ENCODE measurements around the gene NAPB. TPM values are rescaled to one million over a fixed set of nuclear protein-coding genes. Genes with fewer than 3 reads are reported as not detected.

The NAPB gene
- total RNA-seq, 1 donor from 2014 or later: 10.8 TPM

DNA sequence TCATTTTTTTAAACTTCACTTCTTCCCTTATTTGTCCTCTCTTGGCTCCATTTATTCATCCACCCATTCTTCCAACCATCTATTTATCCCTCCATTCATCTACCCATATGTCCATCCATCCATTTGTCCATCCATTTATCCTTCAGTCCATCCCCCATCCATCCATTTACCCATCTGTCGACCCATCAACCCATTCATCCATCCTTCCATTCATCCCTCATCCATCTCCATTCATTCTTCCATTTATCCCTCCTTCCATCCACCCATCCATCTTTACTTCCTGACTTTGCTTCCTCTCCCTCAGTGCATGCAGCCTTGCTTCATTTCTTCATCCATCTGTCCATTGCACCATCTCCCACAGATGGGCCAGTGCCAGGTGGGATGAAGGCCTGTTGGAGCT, 29.6 kb upstream of the NAPB start:
- no peaks in the 10 kb centered on the region for H3K27me3 ChIP-seq (ENCODE audit: control insufficient read depth, insufficient read depth, low read length)
- H3K4me3 ChIP-seq (ENCODE audit: low read depth, low read length): no peak overlapping the region
- no peak for FAIRE-seq
- TF ChIP-seq, protein P1, sequence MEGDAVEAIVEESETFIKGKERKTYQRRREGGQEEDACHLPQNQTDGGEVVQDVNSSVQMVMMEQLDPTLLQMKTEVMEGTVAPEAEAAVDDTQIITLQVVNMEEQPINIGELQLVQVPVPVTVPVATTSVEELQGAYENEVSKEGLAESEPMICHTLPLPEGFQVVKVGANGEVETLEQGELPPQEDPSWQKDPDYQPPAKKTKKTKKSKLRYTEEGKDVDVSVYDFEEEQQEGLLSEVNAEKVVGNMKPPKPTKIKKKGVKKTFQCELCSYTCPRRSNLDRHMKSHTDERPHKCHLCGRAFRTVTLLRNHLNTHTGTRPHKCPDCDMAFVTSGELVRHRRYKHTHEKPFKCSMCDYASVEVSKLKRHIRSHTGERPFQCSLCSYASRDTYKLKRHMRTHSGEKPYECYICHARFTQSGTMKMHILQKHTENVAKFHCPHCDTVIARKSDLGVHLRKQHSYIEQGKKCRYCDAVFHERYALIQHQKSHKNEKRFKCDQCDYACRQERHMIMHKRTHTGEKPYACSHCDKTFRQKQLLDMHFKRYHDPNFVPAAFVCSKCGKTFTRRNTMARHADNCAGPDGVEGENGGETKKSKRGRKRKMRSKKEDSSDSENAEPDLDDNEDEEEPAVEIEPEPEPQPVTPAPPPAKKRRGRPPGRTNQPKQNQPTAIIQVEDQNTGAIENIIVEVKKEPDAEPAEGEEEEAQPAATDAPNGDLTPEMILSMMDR (IDR thresholded peaks at IDR 0.05; ENCODE audit: insufficient read depth, low read length, severe bottlenecking): no peak
- DNase-seq (ENCODE audit: low read depth): no peak
- H3K36me3 ChIP-seq (ENCODE audit: control insufficient read depth, insufficient read depth, low read length): no peaks in the 10 kb centered on the region

- no peaks in the 10 kb centered on the region for H3K36me3 ChIP-seq (ENCODE audit: control insufficient read depth, insufficient read depth, low read length)
- H3K27me3 ChIP-seq (ENCODE audit: control insufficient read depth, insufficient read depth, low read length): no peaks in the 10 kb centered on the region
- H3K4me3 ChIP-seq (ENCODE audit: low read depth, low read length): no peak overlapping the region
- TF ChIP-seq, protein P1 (IDR thresholded peaks at IDR 0.05; ENCODE audit: insufficient read depth, low read length, severe bottlenecking): no peak
- no peak for FAIRE-seq
- peak; percentile 36 for DNase-seq (ENCODE audit: low read depth)
Measured at GRCh38 chr20:23449421-23449820, 28.1 kb upstream of the NAPB start.

- no peak for DNase-seq (ENCODE audit: low read depth)
- H3K4me3 ChIP-seq (ENCODE audit: low read depth, low read length): no peak overlapping the region
- TF ChIP-seq, protein P1 (IDR thresholded peaks at IDR 0.05; ENCODE audit: insufficient read depth, low read length, severe bottlenecking): no peak
- H3K27me3 ChIP-seq (ENCODE audit: control insufficient read depth, insufficient read depth, low read length): no peaks in the 10 kb centered on the region
- no peak for FAIRE-seq
- no peaks in the 10 kb centered on the region for H3K36me3 ChIP-seq (ENCODE audit: control insufficient read depth, insufficient read depth, low read length)
Measured at GRCh38 chr20:23448167-23448566, 26.9 kb upstream of the NAPB start.

- Histone ChIP-seq H3K27me3 (ENCODE audit: control insufficient read depth, insufficient read depth, low read length) (no peaks in the 10 kb centered on the region), H3K36me3 (ENCODE audit: control insufficient read depth, insufficient read depth, low read length) (no peaks in the 10 kb centered on the region), H3K4me3 (ENCODE audit: low read depth, low read length) (no peak overlapping the region)
- TF ChIP-seq, protein P1 (IDR thresholded peaks at IDR 0.05; ENCODE audit: insufficient read depth, low read length, severe bottlenecking): no peak
- no peak for FAIRE-seq
- DNase-seq (ENCODE audit: low read depth): peak; percentile 11
Measured at GRCh38 chr20:23446505-23446904, 25.2 kb upstream of the NAPB start.

DNA sequence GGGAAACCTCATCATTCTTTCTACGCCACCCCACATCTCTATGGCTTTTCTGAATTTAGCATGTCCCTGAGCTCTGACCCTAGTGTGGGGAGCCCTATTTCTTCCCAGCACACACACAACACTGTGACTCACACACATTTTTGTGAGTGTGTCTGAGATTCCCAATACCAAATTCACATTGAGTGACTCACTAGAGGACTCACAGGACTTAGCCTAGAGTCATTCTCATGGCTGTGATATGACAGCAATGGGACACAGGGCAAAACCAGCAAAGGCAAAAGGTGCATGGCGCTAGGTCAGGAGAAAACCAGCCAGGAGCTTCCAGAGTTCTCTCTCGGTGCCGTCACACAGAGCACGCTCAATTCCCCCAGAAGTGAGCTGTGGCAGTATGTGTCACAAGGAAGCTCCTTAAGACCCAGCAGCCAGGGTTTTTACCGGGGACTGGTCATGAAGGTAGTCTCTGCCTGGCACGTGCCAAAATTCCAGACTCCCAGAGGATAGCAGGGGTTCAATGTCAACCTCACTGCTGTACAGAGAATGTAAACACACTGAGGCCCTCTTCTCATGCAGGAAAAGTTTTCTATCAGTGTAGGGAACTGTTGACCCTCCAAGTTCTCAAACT, 24.4 kb upstream of the NAPB start:
- DNase-seq (ENCODE audit: low read depth) (peak; percentile 92), FAIRE-seq (no peak)
- Histone ChIP-seq H3K27me3 (ENCODE audit: control insufficient read depth, insufficient read depth, low read length) (no peaks in the 10 kb centered on the region), H3K4me3 (ENCODE audit: low read depth, low read length) (no peak overlapping the region), H3K36me3 (ENCODE audit: control insufficient read depth, insufficient read depth, low read length) (no peaks in the 10 kb centered on the region)
- TF ChIP-seq, protein P1 (IDR thresholded peaks at IDR 0.05; ENCODE audit: insufficient read depth, low read length, severe bottlenecking): no peak

GRCh38 chr20:23444859-23445258, 23.6 kb upstream of the NAPB start:
- TF ChIP-seq, protein P1 (IDR thresholded peaks at IDR 0.05; ENCODE audit: insufficient read depth, low read length, severe bottlenecking): no peak
- no peak for FAIRE-seq

More at GRCh38 chr20:23444859-23445258, 23.6 kb upstream of the NAPB start:
- H3K36me3 ChIP-seq (ENCODE audit: control insufficient read depth, insufficient read depth, low read length): no peaks in the 10 kb centered on the region
- H3K27me3 ChIP-seq (ENCODE audit: control insufficient read depth, insufficient read depth, low read length): no peaks in the 10 kb centered on the region
- H3K4me3 ChIP-seq (ENCODE audit: low read depth, low read length): no peak overlapping the region
- no peak for DNase-seq (ENCODE audit: low read depth)

Measured in bronchial epithelial cell (primary cell).